Measurements from ENCODE around the gene CTDP1.

The CTDP1 gene

DNA sequence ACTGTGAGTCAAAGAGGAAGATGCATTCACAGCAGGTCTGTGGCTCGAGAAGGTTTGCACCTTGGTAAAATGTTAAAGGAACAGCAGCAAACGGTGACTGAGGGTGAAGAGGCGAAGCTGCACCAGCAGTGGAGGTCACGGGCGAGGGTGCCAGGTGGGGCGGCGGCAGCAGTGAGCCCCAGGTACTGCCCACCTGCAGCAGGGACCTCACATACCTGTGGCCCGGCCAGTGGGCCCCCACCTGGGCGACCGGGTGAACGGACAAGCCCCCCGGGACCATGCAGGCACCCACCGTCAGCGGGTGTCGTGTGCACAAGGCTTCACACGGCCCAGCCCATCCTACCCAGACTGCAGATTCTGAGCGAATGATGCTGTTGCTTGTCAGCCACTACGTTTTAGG lies 94.5 kb downstream of the CTDP1 start:
- ATAC-seq: no peak
- TF ChIP-seq ZC3H10 (CRISPR knock-in tag; IDR thresholded peaks at IDR 0.05) (no peak), ISL1 (CRISPR knock-in tag; IDR thresholded peaks at IDR 0.05) (no peak), RARB (CRISPR knock-in tag; IDR thresholded peaks at IDR 0.05) (no peak), ZNF8 (CRISPR knock-in tag; IDR thresholded peaks at IDR 0.05) (no peak), OSR1 (CRISPR knock-in tag; IDR thresholded peaks at IDR 0.05) (no peak), BACH2 (CRISPR knock-in tag; IDR thresholded peaks at IDR 0.05; ENCODE audit: borderline replicate concordance) (no peak), CSDC2 (CRISPR knock-in tag; IDR thresholded peaks at IDR 0.05) (no peak), SNAI2 (CRISPR knock-in tag; IDR thresholded peaks at IDR 0.05) (no peak), ZFP3 (CRISPR knock-in tag; IDR thresholded peaks at IDR 0.05) (no peak), PPARA (CRISPR knock-in tag; IDR thresholded peaks at IDR 0.05; ENCODE audit: borderline replicate concordance) (no peak), GLIS3 (CRISPR knock-in tag; IDR thresholded peaks at IDR 0.05) (no peak)
- TF ChIP-seq, protein P1, sequence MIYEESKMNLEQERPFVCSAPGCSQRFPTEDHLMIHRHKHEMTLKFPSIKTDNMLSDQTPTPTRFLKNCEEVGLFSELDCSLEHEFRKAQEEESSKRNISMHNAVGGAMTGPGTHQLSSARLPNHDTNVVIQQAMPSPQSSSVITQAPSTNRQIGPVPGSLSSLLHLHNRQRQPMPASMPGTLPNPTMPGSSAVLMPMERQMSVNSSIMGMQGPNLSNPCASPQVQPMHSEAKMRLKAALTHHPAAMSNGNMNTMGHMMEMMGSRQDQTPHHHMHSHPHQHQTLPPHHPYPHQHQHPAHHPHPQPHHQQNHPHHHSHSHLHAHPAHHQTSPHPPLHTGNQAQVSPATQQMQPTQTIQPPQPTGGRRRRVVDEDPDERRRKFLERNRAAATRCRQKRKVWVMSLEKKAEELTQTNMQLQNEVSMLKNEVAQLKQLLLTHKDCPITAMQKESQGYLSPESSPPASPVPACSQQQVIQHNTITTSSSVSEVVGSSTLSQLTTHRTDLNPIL (CRISPR knock-in tag; IDR thresholded peaks at IDR 0.05; ENCODE audit: low read depth): no peak
- TF ChIP-seq, protein P2, sequence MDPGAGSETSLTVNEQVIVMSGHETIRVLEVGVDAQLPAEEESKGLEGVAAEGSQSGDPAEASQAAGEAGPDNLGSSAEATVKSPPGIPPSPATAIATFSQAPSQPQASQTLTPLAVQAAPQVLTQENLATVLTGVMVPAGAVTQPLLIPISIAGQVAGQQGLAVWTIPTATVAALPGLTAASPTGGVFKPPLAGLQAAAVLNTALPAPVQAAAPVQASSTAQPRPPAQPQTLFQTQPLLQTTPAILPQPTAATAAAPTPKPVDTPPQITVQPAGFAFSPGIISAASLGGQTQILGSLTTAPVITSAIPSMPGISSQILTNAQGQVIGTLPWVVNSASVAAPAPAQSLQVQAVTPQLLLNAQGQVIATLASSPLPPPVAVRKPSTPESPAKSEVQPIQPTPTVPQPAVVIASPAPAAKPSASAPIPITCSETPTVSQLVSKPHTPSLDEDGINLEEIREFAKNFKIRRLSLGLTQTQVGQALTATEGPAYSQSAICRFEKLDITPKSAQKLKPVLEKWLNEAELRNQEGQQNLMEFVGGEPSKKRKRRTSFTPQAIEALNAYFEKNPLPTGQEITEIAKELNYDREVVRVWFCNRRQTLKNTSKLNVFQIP (CRISPR knock-in tag; IDR thresholded peaks at IDR 0.05; ENCODE audit: borderline replicate concordance, low read depth): no peak

GRCh38 chr18:79775441-79776221 lies 96.0 kb downstream of the CTDP1 start:
- ATAC-seq: no peak
- TF ChIP-seq ZFP3 (CRISPR knock-in tag; IDR thresholded peaks at IDR 0.05): no peak
- no peak for TF ChIP-seq ESRRG (CRISPR knock-in tag; IDR thresholded peaks at IDR 0.05)
- TF ChIP-seq PPARA (CRISPR knock-in tag; IDR thresholded peaks at IDR 0.05; ENCODE audit: borderline replicate concordance): no peak

DNA sequence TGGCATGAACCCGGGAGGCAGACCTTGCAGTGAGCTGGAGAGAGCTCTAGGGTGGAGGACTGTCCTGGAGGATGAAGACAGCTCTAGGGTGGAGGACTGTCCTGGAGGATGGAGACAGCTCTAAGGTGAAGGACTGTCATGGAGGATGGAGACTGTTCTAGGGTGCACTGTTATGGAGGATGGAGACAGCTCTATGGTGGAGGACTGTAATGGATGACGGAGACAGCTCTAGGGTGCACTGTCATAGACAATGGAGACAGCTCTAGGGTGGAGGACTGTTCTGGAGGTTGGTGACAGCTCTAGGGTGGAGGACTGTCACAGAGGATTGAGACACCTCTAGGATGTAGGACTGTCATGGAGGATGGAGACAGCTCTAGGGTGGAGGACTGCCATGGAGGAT lies 97.1 kb downstream of the CTDP1 start:
- ATAC-seq: no peak
- TF ChIP-seq, protein P3, sequence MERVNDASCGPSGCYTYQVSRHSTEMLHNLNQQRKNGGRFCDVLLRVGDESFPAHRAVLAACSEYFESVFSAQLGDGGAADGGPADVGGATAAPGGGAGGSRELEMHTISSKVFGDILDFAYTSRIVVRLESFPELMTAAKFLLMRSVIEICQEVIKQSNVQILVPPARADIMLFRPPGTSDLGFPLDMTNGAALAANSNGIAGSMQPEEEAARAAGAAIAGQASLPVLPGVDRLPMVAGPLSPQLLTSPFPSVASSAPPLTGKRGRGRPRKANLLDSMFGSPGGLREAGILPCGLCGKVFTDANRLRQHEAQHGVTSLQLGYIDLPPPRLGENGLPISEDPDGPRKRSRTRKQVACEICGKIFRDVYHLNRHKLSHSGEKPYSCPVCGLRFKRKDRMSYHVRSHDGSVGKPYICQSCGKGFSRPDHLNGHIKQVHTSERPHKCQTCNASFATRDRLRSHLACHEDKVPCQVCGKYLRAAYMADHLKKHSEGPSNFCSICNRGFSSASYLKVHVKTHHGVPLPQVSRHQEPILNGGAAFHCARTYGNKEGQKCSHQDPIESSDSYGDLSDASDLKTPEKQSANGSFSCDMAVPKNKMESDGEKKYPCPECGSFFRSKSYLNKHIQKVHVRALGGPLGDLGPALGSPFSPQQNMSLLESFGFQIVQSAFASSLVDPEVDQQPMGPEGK (CRISPR knock-in tag; IDR thresholded peaks at IDR 0.05; ENCODE audit: borderline replicate concordance): no peak
- no peak for TF ChIP-seq PPARA (CRISPR knock-in tag; IDR thresholded peaks at IDR 0.05; ENCODE audit: borderline replicate concordance)
- TF ChIP-seq, protein P1 (CRISPR knock-in tag; IDR thresholded peaks at IDR 0.05; ENCODE audit: low read depth): no peak
- no peak for TF ChIP-seq OSR1 (CRISPR knock-in tag; IDR thresholded peaks at IDR 0.05)
- no peak for TF ChIP-seq RARB (CRISPR knock-in tag; IDR thresholded peaks at IDR 0.05)
- no peak for TF ChIP-seq BACH2 (CRISPR knock-in tag; IDR thresholded peaks at IDR 0.05; ENCODE audit: borderline replicate concordance)
- no peak for TF ChIP-seq TOX (CRISPR knock-in tag; IDR thresholded peaks at IDR 0.05; ENCODE audit: borderline replicate concordance)
- no peak for TF ChIP-seq ZFP30 (CRISPR knock-in tag; IDR thresholded peaks at IDR 0.05)
- TF ChIP-seq ZNF565 (CRISPR knock-in tag; conservative IDR thresholded peaks at IDR 0.05; ENCODE audit: low read depth): no peak
- no peak for TF ChIP-seq ARNTL (CRISPR knock-in tag; IDR thresholded peaks at IDR 0.05; ENCODE audit: borderline replicate concordance, low read depth)
- no peak for TF ChIP-seq ZNF70 (CRISPR knock-in tag; IDR thresholded peaks at IDR 0.05)
- TF ChIP-seq SNAI2 (CRISPR knock-in tag; IDR thresholded peaks at IDR 0.05): no peak
- TF ChIP-seq, protein P2 (CRISPR knock-in tag; IDR thresholded peaks at IDR 0.05; ENCODE audit: borderline replicate concordance, low read depth): no peak
